Caki2 (cell line): ENCODE results near the gene AK1. TPM values are rescaled to one million over a fixed set of nuclear protein-coding genes. Genes with fewer than 3 reads are reported as not detected.

Experiments
- DNase-seq: peaks from one replicate; pipeline ENCODE4 v3.0.0-alpha.2; 2015; ENCODE audit warnings: low read depth
- in situ Hi-C: cut with HindIII; loops from 2 replicates; pipeline ENCODE4 v1.10.0; 2016; ENCODE audit warnings: low sequenced_read_pairs, low pct_unique_long_range_greater_than_20kb, mixed read lengths
- total RNA-seq: library from RNA; depleted of rRNA; stranded (reverse); fragments of >200 nt; shearing (Covaris generic); gene quantifications from 2 replicates; pipeline ENCODE4 v1.2.3, GENCODE V29; 2014; ENCODE audit warnings: low replicate concordance; rRNA removed

AK1 gene, protein sequence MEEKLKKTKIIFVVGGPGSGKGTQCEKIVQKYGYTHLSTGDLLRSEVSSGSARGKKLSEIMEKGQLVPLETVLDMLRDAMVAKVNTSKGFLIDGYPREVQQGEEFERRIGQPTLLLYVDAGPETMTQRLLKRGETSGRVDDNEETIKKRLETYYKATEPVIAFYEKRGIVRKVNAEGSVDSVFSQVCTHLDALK
- 32.4 and 51.2 TPM in 2 replicates for total RNA-seq

DNA sequence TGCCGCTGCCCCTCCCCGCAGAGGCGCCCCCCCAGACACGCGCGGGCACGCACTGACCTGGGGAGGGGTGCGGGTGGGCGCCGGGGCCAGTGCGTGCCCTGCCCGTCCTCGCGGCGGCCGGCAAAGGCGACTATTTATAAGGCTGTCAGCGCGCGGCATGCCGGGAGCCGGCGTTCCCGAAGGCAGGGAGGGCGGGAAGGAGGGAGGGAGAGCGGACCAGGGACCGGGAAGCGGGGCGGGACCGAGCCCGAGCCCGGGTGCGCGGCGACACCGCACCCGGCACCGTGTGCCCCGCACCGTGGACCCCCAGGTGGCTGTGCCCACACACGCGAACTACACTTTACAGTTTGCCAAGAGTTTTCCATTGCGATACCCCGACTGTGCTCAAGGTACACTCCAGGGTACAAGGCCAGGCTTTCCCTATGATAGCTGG, at the start of gene AK1:
Gene AK1 (minus strand): TSS at position 110 of the 433 bp plus-strand sequence. CDS start 3,058 bp downstream, outside the sequence.
- in situ Hi-C loops = no loop called here
- DNase-seq = no peak

DNA sequence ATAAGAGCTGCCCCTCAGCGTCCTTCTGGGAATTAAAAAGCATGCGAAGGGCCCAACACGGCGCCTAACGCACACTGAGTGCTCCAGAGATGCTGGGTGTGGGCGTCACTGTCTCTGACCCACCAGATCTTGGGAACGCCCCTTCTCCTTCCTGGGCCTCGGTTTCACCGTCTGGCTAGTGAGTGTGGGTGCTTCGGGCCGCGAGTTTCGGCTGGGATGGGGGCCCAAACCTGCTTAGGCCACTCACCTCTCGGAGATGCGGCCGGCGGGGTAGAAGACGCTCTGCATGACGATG, 49.4 kb upstream of the AK1 start:
- no peak for DNase-seq
- in situ Hi-C loops = no loop called here

DNA sequence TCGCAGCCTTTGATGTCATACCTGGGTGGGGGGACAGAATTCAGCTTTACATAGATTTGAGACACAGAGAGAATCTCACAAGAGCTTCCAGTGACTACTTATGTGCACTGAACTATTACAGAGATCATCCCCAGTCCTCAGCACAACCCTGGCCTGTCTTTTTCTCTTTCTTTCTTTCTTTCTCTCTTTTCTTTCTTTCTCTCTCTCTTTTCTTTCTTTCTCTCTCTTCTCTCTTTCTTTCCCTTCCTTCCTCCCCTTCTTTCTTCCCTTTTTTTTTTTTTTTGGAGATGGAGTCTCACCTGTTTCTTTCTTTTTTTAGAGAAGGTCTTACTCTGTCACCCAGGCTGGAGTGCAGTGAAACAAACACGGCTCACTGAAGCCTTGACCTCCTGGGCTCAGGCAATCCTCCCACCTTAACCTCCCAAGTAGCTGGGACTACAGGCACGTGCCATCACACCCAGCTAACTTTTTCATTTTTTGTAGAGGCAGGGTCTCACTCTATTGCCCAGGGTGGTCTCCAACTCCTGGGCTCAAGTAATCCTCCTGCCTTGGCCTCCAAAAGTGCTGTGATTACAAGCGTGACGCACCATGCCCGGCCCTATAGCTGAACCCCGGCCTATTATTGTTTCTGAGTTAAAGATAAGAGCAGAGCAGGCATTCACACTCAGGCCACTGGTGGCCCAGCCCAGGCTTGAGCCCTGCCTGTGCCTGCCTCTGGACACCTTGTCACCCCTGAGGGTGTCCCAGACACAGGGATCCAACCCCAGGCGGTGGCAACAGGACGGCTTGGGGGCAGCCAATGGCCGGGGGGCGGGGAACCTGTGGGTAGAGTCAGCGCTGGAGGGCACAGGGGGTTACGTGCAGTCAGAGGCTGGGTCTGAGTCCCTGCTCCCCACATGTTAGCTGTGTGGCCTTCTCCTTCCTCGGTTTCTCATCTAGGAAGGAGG, 48.8 kb upstream of the AK1 start:
- in situ Hi-C loops = no loop called here
- DNase-seq = no peak

DNA sequence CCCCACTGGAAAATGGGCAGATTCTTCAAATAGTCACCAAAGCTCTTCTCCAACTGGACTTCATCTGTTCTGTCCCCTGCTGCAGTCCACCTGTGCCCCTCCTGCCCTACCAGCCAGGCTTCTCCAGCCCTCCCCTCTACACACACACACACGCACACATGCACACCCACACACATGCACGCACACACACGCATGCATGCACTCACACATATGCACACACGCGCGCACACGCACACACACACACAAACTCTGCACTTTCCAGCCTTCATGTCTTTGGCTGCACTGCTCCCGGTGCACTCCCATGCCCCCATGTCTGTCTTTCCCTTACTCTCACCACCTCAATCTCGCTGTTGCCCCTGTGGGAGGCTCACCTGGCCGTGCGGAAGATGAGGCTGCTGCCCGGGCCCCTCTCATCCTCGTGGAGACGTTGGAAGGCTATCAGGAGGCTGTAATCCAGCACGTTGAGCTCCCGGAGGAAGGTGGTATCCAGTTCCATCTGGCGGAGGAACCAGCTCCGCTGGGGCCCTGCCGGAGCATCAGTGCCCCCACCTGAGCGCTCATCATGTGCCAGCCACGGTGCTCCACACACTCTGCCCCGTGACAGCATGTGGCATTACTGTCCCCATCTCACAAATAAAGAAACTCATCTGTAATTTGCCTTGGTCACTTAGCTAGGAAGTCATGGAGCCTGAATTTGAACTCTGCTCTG, 47.4 kb upstream of the AK1 start:
- in situ Hi-C loops = no loop called here
- DNase-seq = no peak

DNA sequence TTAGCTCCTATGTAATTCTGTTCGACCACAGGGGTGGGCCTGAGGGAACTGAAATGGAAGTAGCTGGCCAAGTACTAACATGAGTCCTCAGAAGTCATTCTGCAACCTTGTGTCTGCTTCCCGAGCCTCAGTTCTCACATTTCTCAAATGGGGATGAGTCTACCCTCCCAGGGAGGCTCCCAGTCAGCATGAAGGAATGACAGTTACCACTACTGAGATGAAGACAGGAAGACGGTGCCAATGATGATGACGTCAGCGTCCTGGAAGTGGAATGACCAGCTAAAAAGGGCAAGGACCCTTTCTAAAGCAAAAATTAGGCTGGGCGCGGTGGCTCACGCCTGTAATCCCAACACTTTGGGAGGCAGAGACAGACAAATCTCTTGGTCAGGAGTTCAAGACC, 46.3 kb upstream of the AK1 start:
- no peak for DNase-seq
- in situ Hi-C loops = no loop called here

DNA sequence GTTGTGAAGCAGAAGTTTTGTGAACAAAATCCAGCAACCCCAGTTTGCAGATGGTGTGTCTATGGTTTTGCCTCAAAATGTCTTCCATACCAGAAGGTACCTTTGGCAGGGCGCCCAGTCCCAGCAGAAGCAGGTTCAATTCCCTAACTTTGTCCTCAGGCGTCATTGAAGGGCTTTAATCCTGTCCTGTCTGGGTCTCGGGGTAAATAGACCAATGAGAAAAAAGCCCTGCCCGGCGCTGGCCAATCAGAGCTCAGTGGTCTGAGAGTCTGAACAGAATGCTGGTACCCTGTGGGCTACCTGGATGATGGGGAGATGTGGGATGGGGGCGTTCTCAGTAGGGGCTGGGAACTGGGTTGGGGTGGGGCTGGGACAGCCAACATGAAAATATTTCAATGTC, 45.6 kb upstream of the AK1 start:
- DNase-seq = no peak
- in situ Hi-C loops = no loop called here

DNA sequence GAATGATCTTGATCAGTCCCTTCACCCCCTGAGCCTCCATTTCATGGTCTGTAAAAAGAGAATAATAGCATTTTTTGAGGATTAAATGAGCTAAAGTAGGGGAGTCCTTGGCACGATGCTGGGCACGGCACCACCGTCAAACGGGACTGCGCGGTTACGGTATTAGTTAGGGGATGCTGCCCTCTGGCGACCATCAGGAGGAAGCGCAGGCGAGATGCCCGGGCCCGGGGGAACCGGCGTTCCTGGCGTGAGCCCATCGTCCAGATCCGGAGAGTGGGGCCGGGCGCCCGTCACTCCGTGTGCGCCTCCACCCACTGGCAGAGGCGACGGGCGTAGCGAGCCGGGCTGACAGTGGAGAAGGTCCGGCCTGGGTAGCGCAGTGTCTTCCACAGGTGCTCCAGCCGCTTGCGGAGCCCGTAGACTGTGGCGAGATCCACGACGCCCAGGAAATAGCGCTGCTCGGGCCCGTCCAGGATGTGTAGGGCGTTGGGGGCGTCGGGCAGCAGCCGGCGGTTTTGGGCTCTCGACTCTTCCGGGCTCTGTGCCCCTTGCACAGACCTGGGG, 44.2 kb upstream of the AK1 start:
- DNase-seq = peak; percentile 44
- in situ Hi-C loops = no loop called here

DNA sequence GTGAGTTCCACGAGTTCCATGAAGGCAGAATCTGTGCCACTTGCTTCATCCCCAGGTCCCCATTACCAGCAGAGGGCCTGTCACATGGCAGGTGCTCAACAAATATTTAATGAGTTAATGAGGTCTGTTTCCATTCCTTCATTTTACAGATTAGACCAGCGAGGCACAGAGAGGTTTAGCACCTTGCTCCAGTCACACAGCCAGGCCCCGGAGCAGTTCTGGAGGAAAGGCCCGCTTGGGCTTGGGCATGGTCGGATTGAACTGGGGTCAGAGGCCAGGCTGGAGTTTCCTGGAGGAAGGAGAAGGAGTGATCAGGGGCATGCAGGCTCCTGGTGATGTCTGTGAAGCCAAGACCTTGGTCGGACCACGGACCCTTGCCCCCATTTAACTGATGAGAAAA, 43.3 kb upstream of the AK1 start:
- in situ Hi-C loops = no loop called here

DNA sequence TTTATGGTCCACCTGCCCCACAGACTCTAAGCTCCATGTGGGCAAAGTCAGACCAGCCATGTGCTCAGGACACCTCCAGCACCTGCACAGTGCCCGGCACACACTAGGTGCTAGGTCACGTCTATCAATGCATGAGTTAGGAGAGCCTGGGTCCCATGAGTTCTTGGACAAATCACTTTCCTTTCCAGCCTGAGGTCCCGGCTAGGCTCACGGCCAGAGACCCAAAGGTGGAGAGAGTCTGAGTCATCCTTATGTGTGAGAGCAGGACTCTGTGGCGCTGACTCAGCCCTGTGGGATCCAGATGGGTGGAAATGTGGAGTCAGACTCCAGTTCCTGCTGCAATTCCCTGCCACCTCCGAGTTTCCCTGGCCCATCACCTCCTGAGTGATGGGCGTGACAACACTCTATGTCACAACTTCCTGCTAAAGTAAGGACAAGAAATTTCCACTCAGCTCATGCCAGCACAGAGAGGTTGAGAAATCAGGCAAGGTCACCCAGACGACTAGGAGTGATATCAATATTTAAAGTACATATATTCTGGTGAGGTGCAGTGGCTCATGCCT, 41.9 kb upstream of the AK1 start:
- peak; percentile 97 for DNase-seq
- in situ Hi-C loops = no loop called here

More for the DNA sequence above, 43.3 kb upstream of the AK1 start:
- no peak for DNase-seq

DNA sequence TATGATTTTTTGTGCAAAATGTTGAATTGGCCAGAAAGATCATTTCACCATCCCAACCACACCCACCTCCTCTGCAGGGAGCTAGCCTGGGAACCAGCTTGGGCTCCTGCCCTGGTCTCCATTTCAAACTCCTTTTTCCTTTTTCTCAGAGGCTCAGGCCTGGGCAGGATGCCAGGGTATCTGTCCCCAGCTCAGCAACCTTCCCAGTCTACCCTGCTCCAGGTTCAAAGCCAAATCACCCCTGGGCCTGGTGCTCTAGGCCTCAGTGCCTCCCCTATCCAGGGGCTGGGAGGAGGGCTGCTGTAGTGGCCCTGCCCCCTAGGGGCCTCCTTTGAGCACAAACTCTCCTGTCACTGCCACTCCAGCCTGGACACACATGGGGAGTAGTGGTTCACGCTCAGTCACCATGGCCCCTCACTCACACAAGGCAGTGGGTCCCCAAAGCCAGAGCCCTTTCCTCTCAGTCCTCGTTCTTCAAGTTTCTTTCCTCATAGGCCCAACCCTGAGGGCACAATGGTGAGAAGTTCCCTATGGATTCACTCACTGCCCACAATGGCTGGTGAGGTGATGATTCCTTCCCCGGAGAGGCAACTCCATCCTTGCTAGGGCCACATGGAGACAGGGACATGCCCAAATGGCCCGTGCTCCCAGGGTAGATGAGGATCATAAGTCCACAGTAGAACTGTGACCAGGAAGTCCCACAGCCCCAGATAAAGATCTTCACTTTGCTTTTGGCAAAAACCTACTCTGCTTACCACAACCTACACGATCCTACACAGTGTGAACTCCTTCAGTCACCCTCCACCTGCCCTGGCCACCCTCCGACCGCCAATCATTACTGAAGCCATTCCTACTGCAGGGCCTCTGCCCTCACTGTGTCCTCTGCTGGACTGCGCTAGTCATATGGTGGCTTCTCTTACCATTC, 41.0 kb upstream of the AK1 start:
- DNase-seq = no peak
- in situ Hi-C loops = no loop called here

DNA sequence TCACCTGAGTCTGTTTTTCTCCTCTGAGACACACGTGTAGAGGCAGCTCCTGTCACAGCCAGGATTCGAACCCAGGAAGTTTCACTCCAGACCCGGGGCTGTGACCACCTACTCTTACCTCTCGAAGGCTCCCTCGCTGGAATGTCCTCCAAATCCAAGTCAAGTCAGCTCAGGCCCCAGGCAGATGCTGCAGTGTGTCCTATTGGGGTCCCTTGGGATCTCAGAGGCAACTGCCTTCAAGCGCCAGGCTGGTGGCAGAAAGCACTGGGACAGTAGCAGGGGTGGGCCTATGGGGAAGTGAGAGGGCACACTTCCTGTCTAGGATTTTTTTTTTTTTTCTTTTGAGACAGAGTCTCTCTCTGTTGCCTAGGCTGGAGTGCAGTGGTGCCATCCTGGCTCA, 40.1 kb upstream of the AK1 start:
- no peak for DNase-seq
- in situ Hi-C loops = no loop called here

DNA sequence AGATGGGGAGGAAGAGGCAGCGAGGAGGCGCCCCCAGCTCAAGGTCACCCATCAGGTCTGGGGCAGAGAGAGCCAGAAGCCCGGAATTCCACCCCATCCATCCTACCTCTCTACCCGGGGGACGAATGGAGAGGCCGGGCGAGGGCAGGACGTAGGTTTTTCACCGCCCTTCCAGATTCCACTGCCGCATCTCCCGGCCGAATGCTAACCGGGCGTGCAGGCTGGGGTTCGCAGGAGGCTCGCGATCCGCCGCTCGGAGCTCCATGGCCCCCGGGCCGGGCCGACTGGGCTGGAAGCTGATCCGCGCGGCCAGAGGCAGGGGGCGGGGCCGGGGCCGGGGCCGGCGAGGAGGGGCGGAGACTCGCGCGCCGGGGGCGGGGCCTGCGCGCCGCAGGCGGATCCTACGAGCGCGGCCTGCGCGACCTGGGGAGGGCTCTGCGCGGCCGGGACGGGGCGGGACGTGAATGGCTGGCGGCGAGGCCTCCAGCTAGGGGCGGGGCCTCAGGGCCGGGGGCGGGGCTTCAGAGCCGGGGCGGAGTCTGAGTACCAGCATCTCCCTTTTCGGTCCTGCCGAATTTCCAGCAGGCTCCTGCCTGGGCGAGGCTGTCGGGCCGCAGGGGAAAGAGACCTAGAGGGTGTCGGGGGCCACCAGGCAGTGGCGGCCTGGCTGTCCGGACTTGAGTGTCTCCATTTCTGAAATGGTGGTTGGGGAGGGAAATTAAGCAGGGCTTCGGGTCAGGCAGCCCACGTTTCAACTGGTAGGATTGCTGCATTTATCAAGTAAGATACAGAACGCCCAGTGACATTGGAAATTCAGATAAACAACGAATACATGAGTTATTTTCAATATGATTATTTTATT, 39.5 kb upstream of the AK1 start, which contains the start of gene ST6GALNAC4:
Gene ST6GALNAC4 (minus strand): TSS at position 322 of the 862 bp plus-strand sequence. CDS start 622 bp downstream, outside the sequence.
- peak; percentile 60 for DNase-seq
- in situ Hi-C loops = no loop called here

DNA sequence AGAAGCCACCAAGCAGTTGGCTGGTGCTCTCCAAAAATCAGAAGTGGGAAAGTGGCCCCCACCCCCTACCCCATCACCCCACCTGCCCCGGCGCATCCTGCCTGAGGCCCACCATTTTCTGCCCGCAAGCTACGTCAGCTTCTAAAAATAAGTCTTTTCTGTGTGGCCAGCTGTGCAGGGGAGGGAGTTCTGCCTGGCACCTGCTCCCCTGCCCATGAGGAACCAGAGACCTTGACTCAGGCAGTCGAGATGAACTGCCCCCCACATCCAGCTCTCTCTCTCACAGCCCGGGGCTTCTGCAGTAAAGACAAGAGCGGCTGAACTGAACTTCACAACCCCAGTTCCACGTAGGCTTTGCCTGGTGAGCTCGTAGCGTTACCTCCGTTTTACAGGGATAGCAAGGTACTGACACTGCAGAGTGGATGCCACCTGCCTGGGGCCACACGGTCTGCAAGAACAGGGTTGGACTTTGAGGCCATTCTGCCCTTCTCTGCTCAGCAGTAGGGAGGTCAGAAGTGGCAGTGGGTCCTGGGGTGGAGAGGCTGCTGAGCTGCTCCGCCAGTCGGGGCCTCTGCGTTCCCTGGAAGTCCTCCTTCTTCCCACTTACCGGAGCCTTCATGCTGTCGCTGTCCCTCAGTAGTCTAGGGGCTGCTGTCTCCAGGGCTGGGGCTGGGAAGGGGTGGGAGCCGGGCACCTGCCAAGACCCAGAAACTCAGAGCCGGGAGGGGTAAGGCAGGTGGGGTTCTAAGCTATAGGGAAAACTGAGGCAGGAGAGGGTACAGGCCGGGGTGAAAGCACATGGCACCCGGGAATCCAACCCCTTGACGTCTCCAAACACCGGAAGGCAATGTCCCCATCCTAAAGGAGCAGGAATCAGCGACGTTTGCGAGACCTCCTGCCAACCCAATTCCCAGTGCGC, 38.6 kb upstream of the AK1 start:
- in situ Hi-C loops = no loop called here

DNA sequence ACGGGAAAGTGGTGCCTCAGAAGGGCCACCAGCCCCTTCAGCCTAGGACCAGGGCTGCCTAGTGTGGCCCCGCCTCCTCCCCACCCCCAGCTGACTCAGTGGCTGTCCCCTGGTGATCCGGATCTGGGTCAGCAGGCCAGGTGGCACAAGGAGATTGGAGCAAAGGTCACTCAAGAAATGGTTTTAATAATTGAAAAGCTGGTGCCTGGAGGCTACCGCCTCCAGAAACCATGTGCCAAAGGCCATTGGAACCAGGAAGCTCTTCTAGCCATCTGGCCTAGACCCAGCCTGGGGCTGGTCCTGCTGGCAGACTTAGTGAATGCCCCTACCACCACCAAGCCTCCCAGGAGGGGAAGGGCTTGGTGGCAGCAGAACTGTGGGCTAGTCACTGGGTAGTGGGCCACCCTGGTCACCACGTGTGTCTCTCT, 37.9 kb upstream of the AK1 start:
- DNase-seq = no peak
- in situ Hi-C loops = no loop called here

More for the DNA sequence above, 38.6 kb upstream of the AK1 start:
- DNase-seq = no peak

DNA sequence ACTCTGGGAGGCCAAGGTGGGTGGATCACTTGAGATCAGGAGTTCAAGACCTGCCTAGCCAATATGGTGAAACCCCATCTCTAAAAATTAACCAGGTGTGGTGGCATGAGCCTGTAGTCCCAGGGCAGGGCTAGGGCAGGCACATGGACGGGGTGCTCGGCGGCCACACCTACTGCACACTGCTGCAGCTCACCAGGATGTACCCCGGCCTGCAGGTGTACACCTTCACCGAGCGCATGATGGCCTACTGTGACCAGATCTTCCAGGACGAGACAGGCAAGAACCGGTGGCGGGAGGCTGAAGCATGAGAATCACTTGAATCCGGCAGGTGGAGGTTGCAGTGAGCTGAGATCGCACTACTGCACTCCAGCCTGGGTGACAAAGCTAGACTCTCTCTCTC, 36.2 kb upstream of the AK1 start:
- in situ Hi-C loops = no loop called here
- no peak for DNase-seq

DNA sequence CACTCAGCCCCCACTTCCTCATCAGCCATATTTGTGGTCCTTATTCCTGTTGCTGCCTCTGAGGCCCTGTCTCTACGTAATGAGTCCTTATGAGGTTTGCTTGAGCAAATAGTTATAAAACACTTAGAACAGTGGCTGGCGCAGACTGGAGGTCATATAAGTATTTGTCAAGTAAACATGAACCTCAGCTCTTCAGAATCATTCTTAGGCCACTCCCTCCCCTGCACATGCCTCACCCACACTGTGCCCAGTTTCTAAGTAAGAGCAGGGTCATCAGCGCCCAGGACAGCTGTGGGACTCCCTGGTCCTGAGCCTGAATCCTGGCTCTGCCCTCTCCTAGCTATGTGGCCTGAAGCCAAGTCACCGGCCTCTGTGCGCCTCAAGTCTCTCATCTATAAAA, 35.4 kb upstream of the AK1 start:
- DNase-seq = no peak
- in situ Hi-C loops = no loop called here
